ENCODE data around the gene ESPL1. TPM values are rescaled to one million over a fixed set of nuclear protein-coding genes. Genes with fewer than 3 reads are reported as not detected.

The ESPL1 gene
- total RNA-seq, 1 experiment from 2014 or later = 31.1 TPM

GRCh38 chr12:53286448-53286847, 18.3 kb downstream of the ESPL1 start:
- no TSS peak for BruUV-seq (replicated peaks)
- Mint-ChIP-seq H3K27ac (ENCODE audit: unreplicated experiment) (no peak overlapping the region), H3K27me3 (ENCODE audit: unreplicated experiment) (no peaks in the 10 kb centered on the region), H3K4me3 (ENCODE audit: low read depth, unreplicated experiment) (no peak overlapping the region), H3K36me3 (ENCODE audit: insufficient read depth, unreplicated experiment) (peaks cover 23% of the 10 kb centered on the region), H3K4me1 (ENCODE audit: low read depth, unreplicated experiment) (no peaks in the 10 kb centered on the region), H3K9me3 (ENCODE audit: low read depth, unreplicated experiment) (no peaks in the 10 kb centered on the region)
- CTCF ChIA-PET = interaction anchor here (0.5 to 0.8 kb wide), 2 partner anchors 13 to 73 kb away, joined by 3 to 5 read pairs; no protein-coding TSS in a partner anchor
- TF ChIP-seq, protein P1, sequence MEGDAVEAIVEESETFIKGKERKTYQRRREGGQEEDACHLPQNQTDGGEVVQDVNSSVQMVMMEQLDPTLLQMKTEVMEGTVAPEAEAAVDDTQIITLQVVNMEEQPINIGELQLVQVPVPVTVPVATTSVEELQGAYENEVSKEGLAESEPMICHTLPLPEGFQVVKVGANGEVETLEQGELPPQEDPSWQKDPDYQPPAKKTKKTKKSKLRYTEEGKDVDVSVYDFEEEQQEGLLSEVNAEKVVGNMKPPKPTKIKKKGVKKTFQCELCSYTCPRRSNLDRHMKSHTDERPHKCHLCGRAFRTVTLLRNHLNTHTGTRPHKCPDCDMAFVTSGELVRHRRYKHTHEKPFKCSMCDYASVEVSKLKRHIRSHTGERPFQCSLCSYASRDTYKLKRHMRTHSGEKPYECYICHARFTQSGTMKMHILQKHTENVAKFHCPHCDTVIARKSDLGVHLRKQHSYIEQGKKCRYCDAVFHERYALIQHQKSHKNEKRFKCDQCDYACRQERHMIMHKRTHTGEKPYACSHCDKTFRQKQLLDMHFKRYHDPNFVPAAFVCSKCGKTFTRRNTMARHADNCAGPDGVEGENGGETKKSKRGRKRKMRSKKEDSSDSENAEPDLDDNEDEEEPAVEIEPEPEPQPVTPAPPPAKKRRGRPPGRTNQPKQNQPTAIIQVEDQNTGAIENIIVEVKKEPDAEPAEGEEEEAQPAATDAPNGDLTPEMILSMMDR (IDR thresholded peaks at IDR 0.05; ENCODE audit: unreplicated experiment) = no peak
- no peak for DNase-seq
- intact Hi-C loops (cut with micrococcal nuclease; ENCODE audit: unreplicated experiment) = no loop called here

DNA sequence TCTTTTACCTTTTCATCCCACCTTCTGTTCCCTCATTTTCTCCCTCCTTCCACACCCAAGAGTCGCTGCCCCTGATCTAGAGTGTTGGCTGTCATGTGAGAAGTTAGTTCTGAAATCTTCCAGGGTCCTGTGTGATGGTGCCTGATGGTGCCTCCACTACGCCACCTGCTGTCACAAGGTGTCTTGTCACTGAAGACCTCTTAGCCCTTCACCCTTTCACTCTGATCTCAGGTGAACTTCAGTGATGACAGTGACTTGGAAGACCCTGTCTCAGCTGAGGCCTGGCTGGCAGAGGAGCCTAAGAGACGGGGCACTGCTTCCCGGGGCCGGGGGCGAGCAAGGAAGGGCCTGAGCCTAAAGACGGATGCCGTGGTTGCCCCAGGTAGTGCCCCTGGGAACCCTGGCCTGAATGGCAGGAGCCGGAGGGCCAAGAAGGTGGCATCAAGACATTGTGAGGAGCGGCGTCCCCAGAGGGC, 19.7 kb downstream of the ESPL1 start:
- intact Hi-C loops (cut with micrococcal nuclease; ENCODE audit: unreplicated experiment) = loop anchor here (1.0 kb wide), 1 partner anchor 74 kb away; no protein-coding TSS in a partner anchor
- Mint-ChIP-seq H3K36me3 (ENCODE audit: insufficient read depth, unreplicated experiment) (peaks cover 23% of the 10 kb centered on the region), H3K4me3 (ENCODE audit: low read depth, unreplicated experiment) (no peak overlapping the region), H3K27ac (ENCODE audit: unreplicated experiment) (no peak overlapping the region), H3K9me3 (ENCODE audit: low read depth, unreplicated experiment) (no peaks in the 10 kb centered on the region), H3K4me1 (ENCODE audit: low read depth, unreplicated experiment) (no peaks in the 10 kb centered on the region), H3K27me3 (ENCODE audit: unreplicated experiment) (no peaks in the 10 kb centered on the region)
- TF ChIP-seq, protein P1 (IDR thresholded peaks at IDR 0.05; ENCODE audit: unreplicated experiment) = peak; percentile 52
- DNase-seq = peak; percentile 36
- CTCF ChIA-PET = no interaction called here
- BruUV-seq (replicated peaks) = no TSS peak

GRCh38 chr12:53288322-53288721, 20.2 kb downstream of the ESPL1 start:
- Mint-ChIP-seq H3K27me3 (ENCODE audit: unreplicated experiment) (no peaks in the 10 kb centered on the region), H3K4me3 (ENCODE audit: low read depth, unreplicated experiment) (no peak overlapping the region), H3K36me3 (ENCODE audit: insufficient read depth, unreplicated experiment) (peaks cover 21% of the 10 kb centered on the region), H3K4me1 (ENCODE audit: low read depth, unreplicated experiment) (no peaks in the 10 kb centered on the region), H3K27ac (ENCODE audit: unreplicated experiment) (no peak overlapping the region), H3K9me3 (ENCODE audit: low read depth, unreplicated experiment) (no peaks in the 10 kb centered on the region)
- TF ChIP-seq, protein P1 (IDR thresholded peaks at IDR 0.05; ENCODE audit: unreplicated experiment) = no peak
- CTCF ChIA-PET = no interaction called here
- intact Hi-C loops (cut with micrococcal nuclease; ENCODE audit: unreplicated experiment) = no loop called here
- no peak for DNase-seq
- no TSS peak for BruUV-seq (replicated peaks)

DNA sequence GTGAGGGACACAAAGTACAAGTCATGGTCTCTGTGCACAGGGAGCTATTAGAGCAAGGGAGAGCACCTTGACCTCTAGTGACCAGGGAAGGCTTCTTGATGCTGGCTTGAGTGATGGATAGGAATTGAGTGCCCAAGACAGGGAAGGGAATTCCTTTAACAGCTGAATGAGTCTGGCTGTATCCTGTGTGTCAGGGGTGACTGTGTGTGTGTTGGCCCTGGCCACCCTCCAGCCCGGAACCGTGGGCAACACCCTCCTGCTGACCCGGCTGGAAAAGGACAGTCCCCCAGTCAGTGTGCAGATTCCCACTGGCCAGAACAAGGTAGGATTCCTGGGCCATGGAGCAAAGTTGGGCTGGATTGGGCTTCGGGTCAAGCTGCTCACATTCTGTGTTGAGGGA, 21.8 kb downstream of the ESPL1 start:
- intact Hi-C loops (cut with micrococcal nuclease; ENCODE audit: unreplicated experiment) = no loop called here
- CTCF ChIA-PET = no interaction called here
- H3K9me3 Mint-ChIP-seq (ENCODE audit: low read depth, unreplicated experiment) = no peaks in the 10 kb centered on the region
- H3K4me1 Mint-ChIP-seq (ENCODE audit: low read depth, unreplicated experiment) = no peaks in the 10 kb centered on the region
- H3K27ac Mint-ChIP-seq (ENCODE audit: unreplicated experiment) = no peak overlapping the region
- TF ChIP-seq, protein P1 (IDR thresholded peaks at IDR 0.05; ENCODE audit: unreplicated experiment) = no peak
- H3K36me3 Mint-ChIP-seq (ENCODE audit: insufficient read depth, unreplicated experiment) = peaks cover 18% of the 10 kb centered on the region
- BruUV-seq (replicated peaks) = no TSS peak
- H3K4me3 Mint-ChIP-seq (ENCODE audit: low read depth, unreplicated experiment) = no peak overlapping the region
- DNase-seq = no peak
- no peaks in the 10 kb centered on the region for H3K27me3 Mint-ChIP-seq (ENCODE audit: unreplicated experiment)
